Fibroblast of villous mesenchyme (primary cell): Measurements from ENCODE around the gene AFDN. TPM values are rescaled to one million over a fixed set of nuclear protein-coding genes. Genes with fewer than 3 reads are reported as not detected.

Experiments
- DNase-seq: peaks from one replicate; pipeline ENCODE4 v3.0.0-alpha.2; 2010; ENCODE audit warnings: low read depth
- H3K4me3 ChIP-seq: 2 replicates; pipeline ENCODE4 v1.5.1; 2011; ENCODE audit warnings: low read depth, mild to moderate bottlenecking, low read length
- total RNA-seq: library from RNA; depleted of rRNA; stranded (reverse); fragments of >200 nt; gene quantifications from 2 replicates; pipeline ENCODE4 v1.2.3, GENCODE V29; 2012
- TF ChIP-seq, protein P1 (sequence below): IDR thresholded peaks from 2 replicates; pipeline ENCODE4 v1.5.1; 2012; ENCODE audit warnings: low read depth, mild to moderate bottlenecking, low read length; ENCODE audit not compliant: insufficient read depth

The AFDN gene
- total RNA-seq, 1 donor = 37.1 TPM

DNA sequence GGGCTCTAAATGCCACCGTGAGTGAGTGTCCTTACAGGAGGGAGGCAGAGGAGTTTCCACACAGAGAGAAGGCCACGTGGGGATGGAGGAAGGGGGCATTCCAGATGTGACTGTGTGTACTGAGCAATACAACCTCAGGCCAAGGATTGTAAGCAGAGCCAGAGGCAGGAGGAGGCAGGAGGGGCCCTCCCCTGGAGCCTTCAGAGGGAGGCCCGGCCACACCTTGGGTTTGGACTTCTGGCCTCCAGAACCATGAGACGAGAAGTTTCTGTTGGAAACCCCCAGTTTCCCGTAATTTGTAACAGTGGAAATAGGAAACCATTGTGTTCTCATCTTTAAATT, 161.4 kb downstream of the AFDN start:
- H3K4me3 ChIP-seq = no peak overlapping the region
- no peak for DNase-seq
- TF ChIP-seq, protein P1, sequence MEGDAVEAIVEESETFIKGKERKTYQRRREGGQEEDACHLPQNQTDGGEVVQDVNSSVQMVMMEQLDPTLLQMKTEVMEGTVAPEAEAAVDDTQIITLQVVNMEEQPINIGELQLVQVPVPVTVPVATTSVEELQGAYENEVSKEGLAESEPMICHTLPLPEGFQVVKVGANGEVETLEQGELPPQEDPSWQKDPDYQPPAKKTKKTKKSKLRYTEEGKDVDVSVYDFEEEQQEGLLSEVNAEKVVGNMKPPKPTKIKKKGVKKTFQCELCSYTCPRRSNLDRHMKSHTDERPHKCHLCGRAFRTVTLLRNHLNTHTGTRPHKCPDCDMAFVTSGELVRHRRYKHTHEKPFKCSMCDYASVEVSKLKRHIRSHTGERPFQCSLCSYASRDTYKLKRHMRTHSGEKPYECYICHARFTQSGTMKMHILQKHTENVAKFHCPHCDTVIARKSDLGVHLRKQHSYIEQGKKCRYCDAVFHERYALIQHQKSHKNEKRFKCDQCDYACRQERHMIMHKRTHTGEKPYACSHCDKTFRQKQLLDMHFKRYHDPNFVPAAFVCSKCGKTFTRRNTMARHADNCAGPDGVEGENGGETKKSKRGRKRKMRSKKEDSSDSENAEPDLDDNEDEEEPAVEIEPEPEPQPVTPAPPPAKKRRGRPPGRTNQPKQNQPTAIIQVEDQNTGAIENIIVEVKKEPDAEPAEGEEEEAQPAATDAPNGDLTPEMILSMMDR = no peak

DNA sequence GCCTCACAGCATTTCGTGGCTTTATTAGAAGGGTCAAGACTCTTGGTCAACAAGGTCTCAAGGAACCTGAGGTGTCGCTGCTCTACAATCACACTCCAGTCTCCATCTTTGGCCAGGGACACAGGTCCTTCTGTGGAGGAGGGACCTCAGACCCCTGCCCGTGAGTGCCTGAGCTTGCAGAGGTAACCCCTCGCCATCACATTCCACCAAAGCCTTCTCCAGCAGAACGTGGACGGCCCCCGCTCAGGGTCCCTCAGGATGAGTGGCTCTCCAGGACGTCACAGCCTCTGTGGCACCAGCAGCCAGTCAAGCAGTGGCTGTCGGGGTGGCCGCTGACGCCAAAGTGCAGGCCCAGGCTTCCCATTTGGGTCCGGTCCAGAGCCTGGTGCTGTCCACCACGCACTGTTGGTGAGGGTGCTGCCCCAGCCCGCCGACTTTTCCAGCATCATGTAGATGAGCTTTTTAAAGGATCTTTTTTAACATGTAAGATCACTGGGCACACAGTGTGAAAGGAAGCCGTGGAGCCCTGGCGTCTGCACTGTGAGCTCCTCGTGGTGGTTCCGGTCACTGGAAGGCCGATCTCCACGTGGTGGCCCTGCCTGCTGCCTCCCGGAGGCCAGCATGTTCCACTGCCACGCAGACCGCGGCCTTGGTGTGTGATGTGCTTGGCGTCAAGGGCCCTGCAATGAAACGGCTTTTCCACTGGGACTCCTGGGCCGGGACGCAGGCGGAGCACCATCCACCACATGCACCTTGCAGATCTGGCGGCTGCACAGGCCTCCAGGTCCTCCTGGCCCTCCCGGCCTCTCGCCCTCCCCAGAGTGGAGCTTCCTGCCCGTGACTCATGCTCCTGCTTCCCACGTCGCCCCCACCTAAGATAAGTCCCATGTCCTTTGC, 162.5 kb downstream of the AFDN start:
- no peak overlapping the region for H3K4me3 ChIP-seq
- DNase-seq = no peak
- TF ChIP-seq, protein P1 = no peak

DNA sequence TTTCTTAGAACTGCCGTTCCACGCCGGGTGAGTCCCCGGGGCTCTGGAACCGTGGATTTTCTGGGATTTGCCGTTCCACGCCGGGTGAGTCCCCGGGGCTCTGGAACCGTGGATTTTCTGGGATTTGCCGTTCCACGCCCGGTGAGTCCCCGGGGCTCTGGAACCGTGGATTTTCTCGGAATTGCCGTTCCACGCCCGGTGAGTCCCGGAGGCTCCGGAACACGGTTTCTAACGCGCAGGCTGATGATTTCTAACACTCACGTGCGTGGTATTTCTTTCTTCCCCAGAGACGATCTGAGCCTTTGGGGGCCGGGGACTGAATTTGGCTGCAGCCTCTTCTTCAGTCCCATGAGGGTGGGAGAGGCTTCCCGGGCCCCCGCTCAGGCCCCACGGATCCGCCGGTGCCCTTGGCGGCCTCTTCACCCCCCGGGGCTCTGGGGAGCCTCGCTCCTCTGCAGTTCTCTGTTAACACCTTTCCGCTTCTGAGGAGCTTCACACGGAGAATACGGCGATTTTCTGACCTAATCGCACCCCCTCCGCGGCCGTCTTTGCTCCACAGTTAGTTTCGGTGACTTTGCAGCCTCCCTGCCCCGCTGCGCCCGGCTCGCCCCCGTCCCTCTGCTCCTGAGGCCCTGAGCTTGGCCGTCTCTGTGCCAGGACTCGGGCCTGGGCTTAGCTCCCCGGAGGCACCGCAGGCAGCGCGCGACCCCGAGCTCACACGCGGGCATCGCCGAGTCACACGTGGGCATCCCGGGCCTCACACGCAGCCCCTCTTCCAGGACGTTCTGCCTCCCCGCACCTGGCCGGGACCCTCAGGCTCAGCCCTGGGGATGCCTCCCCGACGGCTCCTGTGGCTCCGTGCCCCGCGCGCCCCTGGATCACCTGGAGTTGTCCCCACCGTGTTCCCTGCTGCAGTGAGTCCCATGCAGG, 163.6 kb downstream of the AFDN start:
- no peak overlapping the region for H3K4me3 ChIP-seq
- no peak for DNase-seq
- TF ChIP-seq, protein P1 = no peak

DNA sequence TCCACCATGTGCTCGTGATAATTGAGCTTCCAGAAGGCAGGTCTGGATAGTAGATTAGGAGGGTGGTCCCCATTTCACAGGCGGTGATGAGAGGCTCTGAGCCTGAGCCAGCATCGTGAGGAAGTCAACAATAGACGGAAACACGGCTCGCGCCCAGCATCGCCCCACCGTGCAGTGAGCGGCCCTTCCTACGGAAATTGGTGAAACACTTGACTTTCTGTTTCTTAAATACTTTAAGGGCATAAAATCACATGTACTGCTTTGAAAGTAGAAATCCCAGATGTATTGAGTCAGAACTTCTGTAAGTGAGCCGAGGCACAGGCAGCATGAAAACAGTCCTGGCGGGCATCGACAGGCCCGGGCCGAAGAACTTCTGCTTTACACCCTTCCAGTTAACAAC, 166.5 kb downstream of the AFDN start:
- H3K4me3 ChIP-seq = no peak overlapping the region
- no peak for DNase-seq
- TF ChIP-seq, protein P1 = no peak

DNA sequence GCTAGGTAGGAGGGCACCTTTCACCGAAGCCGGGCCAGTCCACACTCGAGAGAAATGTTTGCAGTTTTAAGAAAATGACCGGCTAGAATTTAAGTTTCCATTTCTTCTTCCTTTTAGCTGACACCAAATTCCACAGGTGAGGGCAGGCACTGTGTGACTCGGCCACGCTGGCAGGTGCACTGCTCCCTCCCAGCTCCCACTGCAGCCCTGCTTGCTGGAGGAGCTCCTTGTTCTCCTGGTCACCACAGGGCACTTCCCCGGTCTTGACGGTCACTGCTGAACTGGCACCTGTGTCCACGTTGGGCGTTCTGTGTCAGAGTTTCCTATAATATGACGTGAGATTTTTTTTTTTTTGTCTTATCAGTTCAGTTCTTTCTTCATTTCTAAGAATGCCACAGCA, 167.1 kb downstream of the AFDN start:
- no peak overlapping the region for H3K4me3 ChIP-seq
- DNase-seq = no peak
- TF ChIP-seq, protein P1 = no peak

DNA sequence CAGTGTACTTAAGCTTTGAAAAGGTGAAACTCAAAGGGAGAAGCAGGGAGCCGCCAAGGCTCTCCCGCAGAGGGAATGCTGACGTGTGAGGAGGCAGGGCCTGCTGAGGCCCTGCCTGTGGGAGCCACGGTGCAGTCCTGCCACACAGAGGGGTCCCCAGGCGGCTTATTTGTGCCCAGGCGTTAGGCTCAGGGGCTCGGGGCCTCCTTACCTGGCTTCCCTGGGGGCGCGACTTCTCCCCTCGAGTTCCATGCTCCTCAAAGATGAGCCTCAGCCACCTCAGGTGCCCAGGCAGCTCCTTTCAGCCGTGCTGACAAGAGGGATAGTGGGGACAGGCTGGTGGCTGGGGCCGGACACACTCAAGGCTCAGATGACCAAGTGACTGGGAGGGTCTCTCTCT, 168.6 kb downstream of the AFDN start:
- DNase-seq = no peak
- TF ChIP-seq, protein P1 = no peak
- H3K4me3 ChIP-seq = no peak overlapping the region
